Natural killer cell (primary cell): ENCODE measurements around the gene LAMTOR1. TPM values are rescaled to one million over a fixed set of nuclear protein-coding genes. Genes with fewer than 3 reads are reported as not detected.

Source experiments
- ATAC-seq, 3 donors: fragments of 150-1000 bp in 2 of 3; fragments of 200-7000 bp in 1 of 3; cut with Tn5 transposase; 1 replicate in 1 of 3; 2 replicates in 2 of 3; pipeline ENCODE4 v1.10.0; 2021; ENCODE audit warnings: mild to moderate bottlenecking in 2 of 3, moderate library complexity in 2 of 3
- DNase-seq, 2 donors: peaks; one replicate each; pipeline versions ENCODE4 v3.0.0 to v3.0.0-alpha.2; 2013 to 2021; ENCODE audit warnings: mixed read lengths in 1 of 2
- H3K27ac ChIP-seq: one replicate; pipeline ENCODE4 v1.5.1; 2013; ENCODE audit warnings: mild to moderate bottlenecking, low read length
- H3K27me3 ChIP-seq: one replicate; pipeline ENCODE4 v1.6.1; 2013; ENCODE audit warnings: low read length; ENCODE audit not compliant: control insufficient read depth, insufficient read depth
- H3K36me3 ChIP-seq: one replicate; pipeline ENCODE4 v1.6.1; 2013; ENCODE audit warnings: low read length; ENCODE audit not compliant: control insufficient read depth, insufficient read depth
- H3K4me1 ChIP-seq: one replicate; pipeline ENCODE4 v1.6.1; 2013; ENCODE audit warnings: low read length; ENCODE audit not compliant: control insufficient read depth, insufficient read depth
- H3K4me3 ChIP-seq: one replicate; pipeline ENCODE4 v1.5.1; 2013; ENCODE audit warnings: low read length
- H3K9me3 ChIP-seq: one replicate; pipeline ENCODE4 v1.6.1; 2013; ENCODE audit warnings: low read length; ENCODE audit not compliant: control insufficient read depth, insufficient read depth
- H3K27ac Mint-ChIP-seq, 2 donors: one replicate each; pipeline ENCODE4 v1.8.0; 2022; ENCODE audit warnings: mild to moderate bottlenecking in 2 of 2, mixed read lengths in 2 of 2, moderate library complexity in 1 of 2
- H3K27me3 Mint-ChIP-seq, 2 donors: one replicate each; pipeline ENCODE4 v1.8.0; 2022; ENCODE audit warnings: low read depth in 2 of 2, mixed read lengths in 2 of 2
- H3K36me3 Mint-ChIP-seq: one replicate; pipeline ENCODE4 v1.8.0; 2022; ENCODE audit warnings: mixed read lengths
- H3K4me1 Mint-ChIP-seq, 2 donors: one replicate each; pipeline ENCODE4 v1.8.0; 2022; ENCODE audit warnings: mixed read lengths in 2 of 2
- H3K4me3 Mint-ChIP-seq: one replicate; pipeline ENCODE4 v1.8.0; 2022; ENCODE audit warnings: mild to moderate bottlenecking, moderate library complexity, mixed read lengths
- H3K9me3 Mint-ChIP-seq, 2 donors: one replicate each; pipeline ENCODE4 v1.8.0; 2022; ENCODE audit warnings: mixed read lengths in 2 of 2
- WGBS: methylation state at CpG from one replicate; pipeline ENCODE4 v1.1.7; 2013; ENCODE audit warnings: missing lambda C conversion rate; ENCODE audit not compliant: insufficient coverage; 5-methylcytosine and 5-hydroxymethylcytosine counted together
- intact Hi-C: fragments of 100-400 bp; cut with micrococcal nuclease; formaldehyde crosslinking; loops from one replicate; pipeline ENCODE4 v1.14.2; 2022
- total RNA-seq, 4 donors: library from RNA; stranded (reverse); fragments of 120-200 nt in 1 of 4; gene quantifications; one replicate each; pipeline versions ENCODE4 v1.2.3 to v1.2.4, GENCODE V29; 2013 to 2022
- TF ChIP-seq, protein P1 (sequence below): fragments of 200-600 bp; IDR thresholded peaks from one replicate; pipeline ENCODE4 v1.8.0; 2022; ENCODE audit warnings: antibody characterized with exemption

The LAMTOR1 gene
- total RNA-seq, 3 donors from 2014 or later (not counting 1 experiment from before 2014, with no cell fraction given): 55.5 to 62.9 (median 56.2) TPM

GRCh38 chr11:72114570-72114969 lies 11.5 kb upstream of the LAMTOR1 start:
- Mint-ChIP-seq H3K4me1 (peaks cover 20 to 24% of the 10 kb centered on the region in 2 donors), H3K27me3 (peaks cover 7 to 25% of the 10 kb centered on the region in 2 donors), H3K4me3 (no peak overlapping the region), H3K9me3 (no peaks in the 10 kb centered on the region), H3K27ac (peak overlapping the region in 1 of 2 donors; percentile 95), H3K36me3 (no peaks in the 10 kb centered on the region)
- WGBS: 90% methylated on average over 1 of the region's 1 CpG
- DNase-seq (no peak), ATAC-seq (no peak)
- H3K36me3 ChIP-seq: no peaks in the 10 kb centered on the region
- intact Hi-C loops: no loop called here
- H3K27me3 ChIP-seq: no peaks in the 10 kb centered on the region
- no peaks in the 10 kb centered on the region for H3K9me3 ChIP-seq
- H3K27ac ChIP-seq: no peak overlapping the region
- TF ChIP-seq, protein P1, sequence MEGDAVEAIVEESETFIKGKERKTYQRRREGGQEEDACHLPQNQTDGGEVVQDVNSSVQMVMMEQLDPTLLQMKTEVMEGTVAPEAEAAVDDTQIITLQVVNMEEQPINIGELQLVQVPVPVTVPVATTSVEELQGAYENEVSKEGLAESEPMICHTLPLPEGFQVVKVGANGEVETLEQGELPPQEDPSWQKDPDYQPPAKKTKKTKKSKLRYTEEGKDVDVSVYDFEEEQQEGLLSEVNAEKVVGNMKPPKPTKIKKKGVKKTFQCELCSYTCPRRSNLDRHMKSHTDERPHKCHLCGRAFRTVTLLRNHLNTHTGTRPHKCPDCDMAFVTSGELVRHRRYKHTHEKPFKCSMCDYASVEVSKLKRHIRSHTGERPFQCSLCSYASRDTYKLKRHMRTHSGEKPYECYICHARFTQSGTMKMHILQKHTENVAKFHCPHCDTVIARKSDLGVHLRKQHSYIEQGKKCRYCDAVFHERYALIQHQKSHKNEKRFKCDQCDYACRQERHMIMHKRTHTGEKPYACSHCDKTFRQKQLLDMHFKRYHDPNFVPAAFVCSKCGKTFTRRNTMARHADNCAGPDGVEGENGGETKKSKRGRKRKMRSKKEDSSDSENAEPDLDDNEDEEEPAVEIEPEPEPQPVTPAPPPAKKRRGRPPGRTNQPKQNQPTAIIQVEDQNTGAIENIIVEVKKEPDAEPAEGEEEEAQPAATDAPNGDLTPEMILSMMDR: no peak
- H3K4me1 ChIP-seq: peaks cover 19% of the 10 kb centered on the region
- no peak overlapping the region for H3K4me3 ChIP-seq

DNA sequence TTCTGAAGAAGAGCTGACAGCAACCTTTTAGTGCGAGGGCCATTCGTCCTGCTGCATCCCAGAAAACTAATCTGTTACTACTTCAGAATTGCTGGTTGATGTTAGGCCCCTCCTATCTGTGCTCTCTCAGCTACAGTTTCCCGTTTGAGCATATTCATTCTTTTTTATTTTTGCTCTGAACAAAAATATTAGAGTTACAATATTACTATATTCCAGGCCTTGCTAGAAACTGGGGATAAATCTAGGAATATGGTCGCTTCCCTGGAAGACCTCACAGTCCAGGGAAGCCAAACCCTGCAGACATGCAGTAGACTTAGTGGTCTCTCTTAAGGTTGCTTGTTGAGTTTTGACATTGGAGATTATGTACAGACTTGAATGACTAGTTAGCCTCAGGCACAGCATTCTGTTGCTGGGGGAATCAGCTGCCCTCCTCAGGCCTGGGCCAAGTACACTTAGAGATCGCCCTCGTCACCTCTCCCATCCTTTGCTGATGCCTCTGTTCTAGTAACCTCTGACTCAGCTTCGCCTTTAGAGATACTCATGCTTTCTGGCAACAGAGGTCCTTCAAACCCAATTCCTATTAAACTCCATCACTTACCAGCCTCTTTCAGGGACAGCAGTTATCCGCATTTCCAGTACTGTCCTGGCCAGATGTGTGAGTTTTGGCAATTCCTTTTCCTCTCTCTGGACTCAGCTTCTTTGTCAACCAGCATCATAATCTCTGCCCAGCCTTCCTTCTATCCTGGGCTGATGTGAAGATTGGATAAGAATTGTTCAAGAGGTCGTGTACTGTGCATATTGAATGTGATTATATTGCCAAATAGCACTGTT lies 10.1 kb upstream of the LAMTOR1 start:
- Histone ChIP-seq H3K36me3 (peaks cover 2% of the 10 kb centered on the region), H3K27me3 (no peaks in the 10 kb centered on the region), H3K4me3 (peak overlapping the region; percentile 69), H3K27ac (peak overlapping the region; percentile 90), H3K4me1 (peaks cover 19% of the 10 kb centered on the region), H3K9me3 (no peaks in the 10 kb centered on the region)
- intact Hi-C loops: loop anchor here (1.0 to 2.0 kb wide), 4 partner anchors 10 to 185 kb away; partner anchors contain the start of genes LAMTOR1, LRRC51, NUMA1 and XNDC1N
- Mint-ChIP-seq H3K36me3 (no peaks in the 10 kb centered on the region), H3K4me1 (peaks cover 20 to 24% of the 10 kb centered on the region in 2 donors), H3K4me3 (peak overlapping the region; percentile 94), H3K27me3 (peaks cover 7 to 23% of the 10 kb centered on the region in 2 donors), H3K27ac (peak overlapping the region; percentile 95 to 96), H3K9me3 (no peaks in the 10 kb centered on the region)
- no peak for ATAC-seq
- TF ChIP-seq, protein P1: no peak
- WGBS: 72% methylated on average over 7 of the region's 9 CpGs
- peak in 1 of 2 donors; percentile 26 for DNase-seq

DNA sequence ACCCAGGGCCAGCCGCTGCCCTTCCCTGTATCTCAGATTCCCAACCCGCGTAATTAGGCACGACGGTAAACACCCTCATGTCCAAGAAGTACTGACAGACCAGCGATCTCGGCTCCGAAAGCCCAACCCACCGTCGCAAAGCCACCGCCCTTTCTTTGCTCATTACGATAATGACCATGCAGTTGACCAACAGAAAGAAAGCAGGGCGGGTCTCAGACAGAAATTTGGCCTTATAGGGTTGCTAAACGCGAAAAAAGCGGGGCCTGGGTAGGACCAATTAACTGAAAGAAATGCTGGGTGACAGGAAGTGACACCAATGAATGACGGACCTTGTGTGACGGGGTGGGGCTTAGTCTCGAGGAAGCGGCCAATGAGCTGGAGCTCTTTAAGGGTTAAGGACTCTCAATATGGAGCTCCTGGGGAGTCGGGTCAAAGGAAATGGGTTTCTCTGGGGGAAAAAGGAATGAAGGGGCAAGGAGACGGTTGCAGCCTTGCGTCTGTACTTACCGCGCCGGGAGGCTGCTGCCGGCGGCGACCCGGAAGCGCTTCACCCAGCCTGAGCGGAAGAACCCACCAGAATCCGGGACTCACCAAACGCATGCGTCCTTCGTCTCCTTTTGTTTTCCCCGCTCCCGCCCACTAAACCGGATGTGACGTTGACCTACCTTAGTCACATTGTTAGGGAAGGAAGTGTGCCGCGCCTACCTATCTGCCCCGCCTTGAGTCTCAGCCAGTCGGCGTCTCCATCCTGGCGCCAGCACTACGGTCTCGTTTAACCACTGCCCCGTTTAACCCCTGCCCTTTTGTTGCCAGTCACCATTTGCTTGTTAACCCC lies 9.3 kb upstream of the LAMTOR1 start, which contains the start of gene ANAPC15:
ANAPC15 (minus strand) TSS at position 553 of the 835 bp plus-strand sequence. CDS start 1,419 bp downstream, outside the sequence.
- H3K27ac ChIP-seq: peak within 1 kb of the TSS; percentile 90
- peak within 1 kb of the TSS; percentile 69 for H3K4me3 ChIP-seq
- DNase-seq: peak; percentile 95 to 100
- no peaks in the 10 kb centered on the region for H3K9me3 ChIP-seq
- intact Hi-C loops: loop anchor here (1.0 to 2.0 kb wide), 4 partner anchors 9 to 184 kb away; partner anchors contain the start of genes LAMTOR1, LRRC51, NUMA1 and XNDC1N
- Mint-ChIP-seq H3K27me3 (peaks cover 7 to 23% of the 10 kb centered on the region in 2 donors), H3K36me3 (no peaks in the 10 kb centered on the region), H3K27ac (peak within 1 kb of the TSS; percentile 95 to 96), H3K9me3 (no peaks in the 10 kb centered on the region), H3K4me3 (peak within 1 kb of the TSS; percentile 94), H3K4me1 (peaks cover 20 to 24% of the 10 kb centered on the region in 2 donors)
- peak; percentile 88 to 95 (median 88) for ATAC-seq
- peaks cover 2% of the 10 kb centered on the region for H3K36me3 ChIP-seq
- TF ChIP-seq, protein P1: no peak
- H3K27me3 ChIP-seq: no peaks in the 10 kb centered on the region
- H3K4me1 ChIP-seq: peaks cover 19% of the 10 kb centered on the region
- under 1% methylated on average over 49 of the region's 49 CpGs for WGBS
